GM21526 (cell line): ENCODE measurements around the gene GNG4.

Experiments used
- ATAC-seq: cut with Tn5 transposase; IDR thresholded peaks from one replicate; pipeline ENCODE4 v1.9.1; 2021; ENCODE audit warnings: moderate library complexity; ENCODE audit not compliant: unreplicated experiment, low FRiP score

GNG4 gene

GRCh38 chr1:235649368-235650163, at the start of gene GNG4:
Gene GNG4, minus strand, starts transcription at chr1:235649784. Its CDS starts 65,946 bp downstream, at chr1:235583838.
- no peak for ATAC-seq

GRCh38 chr1:235697508-235697907, 47.9 kb upstream of the GNG4 start:
- no peak for ATAC-seq

GRCh38 chr1:235689356-235689755, 39.8 kb upstream of the GNG4 start:
- no peak for ATAC-seq

- ATAC-seq, result no peak
Measured at GRCh38 chr1:235688096-235688495, 38.5 kb upstream of the GNG4 start.

GRCh38 chr1:235683653-235684052, 34.1 kb upstream of the GNG4 start:
- ATAC-seq, result no peak

- no peak for ATAC-seq
Measured at GRCh38 chr1:235682216-235682615, 32.6 kb upstream of the GNG4 start.

GRCh38 chr1:235679644-235680043, 30.1 kb upstream of the GNG4 start:
- no peak for ATAC-seq

- ATAC-seq, result no peak
Measured at GRCh38 chr1:235679005-235679404, 29.4 kb upstream of the GNG4 start.

GRCh38 chr1:235675152-235675890, 25.7 kb upstream of the GNG4 start:
- no peak for ATAC-seq

- ATAC-seq, result no peak
Measured at GRCh38 chr1:235673981-235674380, 24.4 kb upstream of the GNG4 start.

GRCh38 chr1:235671992-235672391, 22.4 kb upstream of the GNG4 start:
- no peak for ATAC-seq

- ATAC-seq, result no peak
Measured at GRCh38 chr1:235670157-235670776, 20.7 kb upstream of the GNG4 start.

GRCh38 chr1:235669277-235669676, 19.7 kb upstream of the GNG4 start:
- no peak for ATAC-seq

- ATAC-seq, result no peak
Measured at GRCh38 chr1:235663628-235664027, 14.0 kb upstream of the GNG4 start.

GRCh38 chr1:235661568-235661967, 12.0 kb upstream of the GNG4 start:
- ATAC-seq, result no peak

GRCh38 chr1:235659186-235659771, 9.7 kb upstream of the GNG4 start:
- ATAC-seq, result no peak

- ATAC-seq, result no peak
Measured at GRCh38 chr1:235657747-235658526, 8.4 kb upstream of the GNG4 start.

GRCh38 chr1:235657269-235657668, 7.7 kb upstream of the GNG4 start:
- ATAC-seq, result no peak

- no peak for ATAC-seq
Measured at GRCh38 chr1:235652364-235652763, 2.8 kb upstream of the GNG4 start.

GRCh38 chr1:235651170-235651806, 1.7 kb upstream of the GNG4 start:
- ATAC-seq, result no peak
